ENCODE measurements around the gene SLC5A5. TPM values are rescaled to one million over a fixed set of nuclear protein-coding genes. Genes with fewer than 3 reads are reported as not detected.

Gene SLC5A5
- total RNA-seq, 1 experiment from 2014 or later, result 6.3 TPM

DNA sequence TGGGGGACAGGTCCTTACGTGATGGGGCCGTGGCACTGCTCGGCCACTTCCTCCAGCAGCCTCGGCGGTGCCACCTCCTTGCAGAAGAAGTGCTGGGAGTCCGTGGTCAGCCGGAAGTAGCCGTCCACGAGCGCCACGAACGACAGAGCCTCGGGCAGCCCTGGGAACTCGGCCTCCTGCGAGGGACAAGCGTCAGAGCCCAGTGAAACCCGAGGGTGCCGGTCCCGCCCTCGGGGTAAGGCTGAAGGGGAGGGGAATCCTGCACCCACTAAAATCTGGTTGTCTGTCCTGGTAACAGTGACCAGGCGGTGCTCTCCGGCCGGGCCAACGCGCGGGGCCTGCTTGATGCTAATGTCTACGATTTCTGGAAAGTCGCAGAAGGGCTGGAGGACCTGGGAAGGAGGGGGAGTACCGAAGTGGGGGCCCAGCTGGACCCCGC, 30.4 kb upstream of the SLC5A5 start:
- no TSS peak for BruUV-seq (replicated peaks)
- in situ Hi-C loops (cut with HindIII; ENCODE audit: low pct_unique_long_range_greater_than_20kb, low sequenced_read_pairs), result no loop called here
- Histone ChIP-seq H3K4me3 (ENCODE audit: low read depth in 2 of 2, low read length in 2 of 2) (peak overlapping the region; percentile 34 to 57), H3K9me3 (ENCODE audit: control insufficient read depth, insufficient read depth, low read depth, low read length) (no peaks in the 10 kb centered on the region), H3K27me3 (ENCODE audit: control insufficient read depth, insufficient read depth, low read length) (no peaks in the 10 kb centered on the region), H3K27ac (ENCODE audit: low read length) (no peak overlapping the region), H3K4me1 (ENCODE audit: control insufficient read depth, insufficient read depth, low read length) (no peaks in the 10 kb centered on the region), H3K36me3 (ENCODE audit: control insufficient read depth, insufficient read depth, low read length) (no peaks in the 10 kb centered on the region)
- ATAC-seq (peak; percentile 37), DNase-seq (ENCODE audit: low read depth, low spot score) (no peak)
- CTCF ChIA-PET, result no interaction called here
- intact Hi-C loops (cut with micrococcal nuclease; ENCODE audit: unreplicated experiment), result no loop called here
- TF ChIP-seq POLR2AphosphoS5 (IDR thresholded peaks at IDR 0.05; ENCODE audit: low read depth, low read length) (no peak), TCF7L2 (IDR thresholded peaks at IDR 0.05; ENCODE audit: low read depth, low read length) (no peak), SIN3A (IDR thresholded peaks at IDR 0.05; ENCODE audit: borderline replicate concordance, insufficient read depth, low read depth, low read length) (no peak), CTCF (IDR thresholded peaks at IDR 0.05) (no peak), REST (IDR thresholded peaks at IDR 0.05; ENCODE audit: insufficient read depth in 1 of 2, low read depth in 2 of 2, low read length in 1 of 2) (no peak)
- POLR2A ChIA-PET, result no interaction called here

DNA sequence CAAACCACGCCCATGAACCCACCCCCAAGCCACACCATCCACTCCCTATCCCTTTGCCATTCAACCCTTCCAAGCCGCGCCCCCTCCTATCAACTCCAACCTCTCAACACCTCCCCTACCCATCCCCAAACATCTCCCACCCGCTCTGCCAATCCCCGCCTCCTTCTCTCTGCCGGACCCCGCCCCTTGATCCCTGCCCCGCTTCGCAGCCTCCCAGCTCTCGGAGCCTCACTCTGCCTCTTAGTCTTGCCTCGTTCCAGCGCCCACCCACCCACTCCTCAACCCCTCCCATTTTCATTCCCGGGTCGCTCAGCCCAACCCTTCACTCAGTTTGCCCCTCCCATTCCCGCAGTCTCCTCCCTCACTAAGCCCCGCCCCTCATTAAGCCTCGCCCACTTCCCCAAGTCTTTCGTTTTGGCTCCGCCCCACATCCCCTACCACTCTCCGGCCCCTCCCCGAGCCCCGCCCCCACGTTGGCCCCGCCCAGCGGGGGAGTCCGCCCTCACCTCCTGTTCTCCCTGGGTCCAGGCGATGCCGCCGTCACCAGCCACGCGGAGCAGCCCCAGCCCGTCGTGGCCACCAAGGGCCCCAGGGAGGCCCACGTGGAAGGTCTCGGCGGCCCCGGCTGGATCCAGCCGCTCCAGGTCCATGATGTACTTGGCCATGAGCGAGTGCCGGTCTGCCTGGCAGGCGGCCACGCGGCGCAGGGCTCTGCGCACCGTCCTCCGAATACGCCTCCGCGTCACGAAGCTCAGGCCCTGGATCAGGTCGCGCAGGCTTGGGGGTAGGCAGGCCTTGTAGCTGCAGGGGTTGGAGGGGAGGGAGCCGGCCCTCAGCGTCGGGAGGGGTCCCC, 29.7 kb upstream of the SLC5A5 start:
- intact Hi-C loops (cut with micrococcal nuclease; ENCODE audit: unreplicated experiment), result no loop called here
- POLR2A ChIA-PET, result no interaction called here

More for the DNA sequence above, 29.7 kb upstream of the SLC5A5 start:
- Histone ChIP-seq H3K4me3 (ENCODE audit: low read depth in 2 of 2, low read length in 2 of 2) (peak overlapping the region; percentile 34 to 57), H3K4me1 (ENCODE audit: control insufficient read depth, insufficient read depth, low read length) (no peaks in the 10 kb centered on the region), H3K27ac (ENCODE audit: low read length) (0 out of 2 replicates have a peak overlapping the region, but pooled peaks have one; percentile 1), H3K9me3 (ENCODE audit: control insufficient read depth, insufficient read depth, low read depth, low read length) (no peaks in the 10 kb centered on the region), H3K27me3 (ENCODE audit: control insufficient read depth, insufficient read depth, low read length) (no peaks in the 10 kb centered on the region), H3K36me3 (ENCODE audit: control insufficient read depth, insufficient read depth, low read length) (no peaks in the 10 kb centered on the region)
- DNase-seq (ENCODE audit: low read depth, low spot score) (peak; percentile 67), ATAC-seq (peak; percentile 88)
- BruUV-seq (replicated peaks), result no TSS peak
- in situ Hi-C loops (cut with HindIII; ENCODE audit: low pct_unique_long_range_greater_than_20kb, low sequenced_read_pairs), result no loop called here
- CTCF ChIA-PET, result interaction anchor here (0.7 kb wide), 1 partner anchor 23 kb away, joined by 4 read pairs; no protein-coding TSS in a partner anchor
- TF ChIP-seq REST (IDR thresholded peaks at IDR 0.05; ENCODE audit: insufficient read depth in 1 of 2, low read depth in 2 of 2, low read length in 1 of 2) (no peak), TCF7L2 (IDR thresholded peaks at IDR 0.05; ENCODE audit: low read depth, low read length) (no peak), CTCF (IDR thresholded peaks at IDR 0.05) (no peak), POLR2AphosphoS5 (IDR thresholded peaks at IDR 0.05; ENCODE audit: low read depth, low read length) (no peak)
